Measurements from ENCODE around the gene DPYSL4. TPM values are rescaled to one million over a fixed set of nuclear protein-coding genes. Genes with fewer than 3 reads are reported as not detected.
"Not testable (repeated sequence)": the region's sequence is repeated elsewhere in the genome, so short reads cannot be mapped to it uniquely, and the experiment has no call there.

DPYSL4 gene
- total RNA-seq, 1 donor from 2014 or later = 0.53 TPM

- TF ChIP-seq CTCF (IDR thresholded peaks at IDR 0.05) = no peak
- Mint-ChIP-seq H3K9me3 (no peaks in the 10 kb centered on the region), H3K4me1 (peaks cover 8% of the 10 kb centered on the region), H3K27me3 (no peaks in the 10 kb centered on the region), H3K27ac (no peak overlapping the region), H3K4me3 (no peak overlapping the region), H3K36me3 (ENCODE audit: low read depth) (no peaks in the 10 kb centered on the region)
- ChIA-PET CTCF (no interaction called here), POLR2A (no interaction called here)
- no peak for ATAC-seq (ENCODE audit: low read depth)
- DNase-seq = no peak
- intact Hi-C loops (cut with micrococcal nuclease) = no loop called here
These were observed 28.5 kb upstream of the DPYSL4 start for GRCh38 chr10:132158122-132158741.

- no peaks in the 10 kb centered on the region for H3K36me3 Mint-ChIP-seq (ENCODE audit: low read depth)
- H3K27ac Mint-ChIP-seq = no peak overlapping the region
- no peaks in the 10 kb centered on the region for H3K27me3 Mint-ChIP-seq
- ATAC-seq (ENCODE audit: low read depth) (no peak), DNase-seq (no peak)
- ChIA-PET CTCF (no interaction called here), POLR2A (no interaction called here)
- H3K9me3 Mint-ChIP-seq = no peaks in the 10 kb centered on the region
- peaks cover 8% of the 10 kb centered on the region for H3K4me1 Mint-ChIP-seq
- intact Hi-C loops (cut with micrococcal nuclease) = no loop called here
- no peak for TF ChIP-seq CTCF (IDR thresholded peaks at IDR 0.05)
- no peak overlapping the region for H3K4me3 Mint-ChIP-seq
These were observed 27.9 kb upstream of the DPYSL4 start for GRCh38 chr10:132158823-132159222.

- H3K9me3 Mint-ChIP-seq; H3K27ac Mint-ChIP-seq; H3K4me3 Mint-ChIP-seq; DNase-seq; POLR2A ChIA-PET; intact Hi-C loops (cut with micrococcal nuclease); CTCF ChIA-PET; H3K36me3 Mint-ChIP-seq (ENCODE audit: low read depth); ATAC-seq (ENCODE audit: low read depth); H3K27me3 Mint-ChIP-seq; H3K4me1 Mint-ChIP-seq: not testable (repeated sequence)
These were observed 27.2 kb upstream of the DPYSL4 start for GRCh38 chr10:132159302-132160230.

- H3K4me3 Mint-ChIP-seq; H3K27me3 Mint-ChIP-seq; DNase-seq; POLR2A ChIA-PET; H3K4me1 Mint-ChIP-seq; H3K27ac Mint-ChIP-seq; ATAC-seq (ENCODE audit: low read depth); H3K36me3 Mint-ChIP-seq (ENCODE audit: low read depth); CTCF ChIA-PET; H3K9me3 Mint-ChIP-seq; intact Hi-C loops (cut with micrococcal nuclease): not testable (repeated sequence)
These were observed 26.5 kb upstream of the DPYSL4 start for GRCh38 chr10:132160231-132160630.

GRCh38 chr10:132160834-132161622, 25.7 kb upstream of the DPYSL4 start:
- CTCF ChIA-PET; ATAC-seq (ENCODE audit: low read depth); H3K4me3 Mint-ChIP-seq; H3K36me3 Mint-ChIP-seq (ENCODE audit: low read depth); H3K9me3 Mint-ChIP-seq; POLR2A ChIA-PET; DNase-seq; intact Hi-C loops (cut with micrococcal nuclease); H3K27ac Mint-ChIP-seq; H3K27me3 Mint-ChIP-seq; H3K4me1 Mint-ChIP-seq: not testable (repeated sequence)

GRCh38 chr10:132162021-132162531, 24.7 kb upstream of the DPYSL4 start:
- no peak for TF ChIP-seq CTCF (IDR thresholded peaks at IDR 0.05)
- intact Hi-C loops (cut with micrococcal nuclease) = no loop called here
- ChIA-PET POLR2A (no interaction called here), CTCF (no interaction called here)
- Mint-ChIP-seq H3K36me3 (ENCODE audit: low read depth) (no peaks in the 10 kb centered on the region), H3K4me1 (peaks cover 8% of the 10 kb centered on the region), H3K9me3 (no peaks in the 10 kb centered on the region), H3K27ac (no peak overlapping the region), H3K27me3 (peaks cover 7% of the 10 kb centered on the region), H3K4me3 (peak overlapping the region; percentile 15)
- DNase-seq (no peak), ATAC-seq (ENCODE audit: low read depth) (no peak)

All from activated B cell treated with CpG ODN at 0.5 μM for 24 hours (primary cell).